ENCODE data around the gene ZNF160.

- TF ChIP-seq CTCF (conservative IDR thresholded peaks at IDR 0.05 in 1 of 2, IDR thresholded peaks at IDR 0.05 in 1 of 2; ENCODE audit: low read depth in 1 of 2, low read length in 2 of 2) (no peak), EZH2 (IDR thresholded peaks at IDR 0.05; ENCODE audit: low read length, missing control alignments) (no peak)
Measured at GRCh38 chr19:53088091-53088490, 15.1 kb downstream of the ZNF160 start.
